ENCODE measurements around the gene FAM186B. TPM values are rescaled to one million over a fixed set of nuclear protein-coding genes. Genes with fewer than 3 reads are reported as not detected.

The FAM186B gene
- total RNA-seq, 6 donors from 2014 or later, result 0.20 to 3.1 (median 0.73) TPM

DNA sequence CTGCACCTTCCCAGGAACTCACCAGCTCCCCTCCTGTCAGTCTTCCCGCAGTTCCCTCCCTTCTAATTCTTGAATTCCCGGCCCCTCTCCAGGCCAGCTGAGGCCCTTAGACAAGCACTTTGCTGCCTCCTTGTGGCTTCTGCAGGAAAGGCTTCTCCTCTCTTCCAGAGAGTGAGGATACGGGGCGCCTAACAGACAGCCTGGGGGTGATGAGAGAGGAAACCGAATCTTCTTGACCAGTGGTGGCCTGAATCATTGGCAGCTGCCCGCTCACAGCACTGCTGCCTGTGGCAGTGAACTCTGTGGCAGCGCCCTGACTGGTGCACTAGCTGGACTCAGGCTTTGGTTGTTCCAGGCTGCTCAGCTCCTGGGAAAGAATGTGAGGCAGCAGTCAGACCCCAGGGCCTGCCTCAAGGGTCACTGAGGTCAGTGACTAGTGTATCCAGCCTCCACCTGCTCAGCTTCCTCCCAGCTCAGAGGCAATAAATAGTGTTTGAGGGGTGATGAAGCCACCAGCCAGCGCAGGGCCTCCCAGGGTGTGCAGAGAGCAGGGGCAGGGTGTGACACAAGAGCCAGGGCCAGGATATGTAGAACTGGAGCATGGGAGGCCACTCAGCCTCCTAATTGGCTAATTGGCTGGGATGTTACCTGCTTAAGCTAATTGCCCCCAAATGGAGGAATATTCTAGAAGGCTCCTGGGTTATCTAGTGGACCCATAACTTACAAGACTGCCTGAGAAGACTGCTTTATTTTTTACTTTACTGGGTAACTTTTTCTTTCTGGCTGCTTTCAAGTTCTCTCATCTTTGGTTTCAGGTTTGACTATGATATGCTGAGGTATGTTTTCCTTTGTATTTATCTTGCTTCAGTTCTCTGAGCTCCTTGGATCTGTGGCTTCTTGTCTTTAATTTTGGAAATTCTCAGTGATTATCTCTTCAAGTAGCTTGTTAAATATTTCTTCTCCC, 24.6 kb downstream of the FAM186B start:
- peak; percentile 68 to 85 for ATAC-seq (ENCODE audit: low FRiP score in 2 of 2)
- no peaks in the 10 kb centered on the region for H3K9me3 ChIP-seq
- TF ChIP-seq EP300 (IDR thresholded peaks at IDR 0.05) (no peak), CTCF (IDR thresholded peaks at IDR 0.05) (peak; percentile 60 to 79 (median 70))
- peak in 1 of 2 donors; percentile 75 for DNase-seq
- H3K4me3 ChIP-seq, result no peak overlapping the region
- no peak overlapping the region for H3K27ac ChIP-seq
- H3K36me3 ChIP-seq, result peaks cover 0 to 5% (median 3%) of the 10 kb centered on the region in 4 donors
- 31 to 43% methylated on average over 6 to 8 of the region's 8 CpGs for WGBS, 2 donors
- H3K27me3 ChIP-seq, result no peaks in the 10 kb centered on the region
- H3K4me1 ChIP-seq, result peaks cover 0 to 8% (median 2%) of the 10 kb centered on the region in 4 donors

DNA sequence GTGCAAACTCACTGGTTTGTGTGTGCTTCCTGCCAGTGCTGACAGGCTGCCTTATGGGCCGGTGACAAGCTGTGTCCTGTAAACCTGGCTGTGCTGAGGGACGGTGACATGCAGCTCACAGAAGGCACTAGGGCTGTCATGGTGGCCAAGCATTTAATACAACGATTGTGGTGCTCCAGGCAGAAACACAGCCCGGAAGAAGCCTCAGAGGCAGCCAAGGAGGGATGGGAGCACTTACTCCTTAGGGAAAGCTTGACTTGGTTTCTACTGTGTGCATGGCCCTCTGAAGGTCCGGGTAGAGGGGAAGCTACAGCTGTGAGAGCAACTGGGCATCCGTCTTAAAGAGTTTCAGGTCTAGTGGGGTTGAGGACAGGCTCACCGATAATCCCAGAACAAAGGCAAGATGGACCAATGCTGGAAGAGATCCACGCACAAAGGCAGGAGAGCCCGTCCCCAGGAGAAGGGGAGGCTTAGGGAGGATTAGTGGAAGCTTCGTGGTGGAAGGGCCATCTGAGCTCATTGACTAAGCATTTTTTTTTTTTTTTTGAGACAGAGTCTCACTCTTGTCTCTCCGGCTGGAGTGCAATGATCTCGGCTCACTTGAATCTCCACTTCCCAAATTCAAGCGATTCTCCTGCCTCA, 26.8 kb downstream of the FAM186B start:
- 91 to 94% methylated on average over 7 to 13 of the region's 13 CpGs for WGBS, 2 donors
- Histone ChIP-seq H3K4me3 (no peak overlapping the region), H3K36me3 (peaks cover 0 to 8% (median 4%) of the 10 kb centered on the region in 4 donors), H3K27me3 (no peaks in the 10 kb centered on the region), H3K27ac (no peak overlapping the region), H3K9me3 (no peaks in the 10 kb centered on the region), H3K4me1 (peaks cover 0 to 8% (median 2%) of the 10 kb centered on the region in 4 donors)
- ATAC-seq (ENCODE audit: low FRiP score in 2 of 2), result no peak
- TF ChIP-seq POLR2A (IDR thresholded peaks at IDR 0.05) (no peak), CTCF (IDR thresholded peaks at IDR 0.05) (no peak), POLR2AphosphoS5 (IDR thresholded peaks at IDR 0.05) (no peak), EP300 (IDR thresholded peaks at IDR 0.05) (no peak)
- DNase-seq, result no peak

- Histone ChIP-seq H3K27me3 (no peaks in the 10 kb centered on the region), H3K4me1 (peaks cover 0 to 8% (median 2%) of the 10 kb centered on the region in 4 donors), H3K36me3 (peaks cover 0 to 9% (median 2%) of the 10 kb centered on the region in 4 donors), H3K27ac (no peak overlapping the region), H3K4me3 (no peak overlapping the region), H3K9me3 (no peaks in the 10 kb centered on the region)
- 75 to 78% methylated on average over 9 of the region's 9 CpGs for WGBS, 2 donors
- TF ChIP-seq POLR2AphosphoS5 (IDR thresholded peaks at IDR 0.05) (no peak), POLR2A (IDR thresholded peaks at IDR 0.05) (no peak), EP300 (IDR thresholded peaks at IDR 0.05) (no peak), CTCF (IDR thresholded peaks at IDR 0.05) (no peak)
- no peak for ATAC-seq (ENCODE audit: low FRiP score in 2 of 2)
- DNase-seq, result no peak
Observed at GRCh38 chr12:49577589-49578315, 27.7 kb downstream of the FAM186B start.

- no peak for TF ChIP-seq EP300 (IDR thresholded peaks at IDR 0.05)
- no peak for TF ChIP-seq POLR2AphosphoS5 (IDR thresholded peaks at IDR 0.05)
- TF ChIP-seq POLR2A (IDR thresholded peaks at IDR 0.05), result no peak
- TF ChIP-seq CTCF (IDR thresholded peaks at IDR 0.05), result peak in 1 of 6 experiments; percentile 18
- H3K4me3 ChIP-seq, result peak overlapping the region; percentile 66 to 98 (median 76)
- peak overlapping the region in 3 of 4 donors; percentile 84 to 96 (median 94) for H3K27ac ChIP-seq
- no peaks in the 10 kb centered on the region for H3K27me3 ChIP-seq
- WGBS, 2 donors, result 2% methylated on average over 19 of the region's 19 CpGs
- peaks cover 9 to 23% (median 16%) of the 10 kb centered on the region in 4 donors for H3K36me3 ChIP-seq
- ATAC-seq (ENCODE audit: low FRiP score in 2 of 2), result no peak
- H3K9me3 ChIP-seq, result no peaks in the 10 kb centered on the region
- DNase-seq, result no peak
- H3K4me1 ChIP-seq, result peaks cover 20 to 36% (median 24%) of the 10 kb centered on the region in 4 donors
Observed at GRCh38 chr12:49568442-49569162, 36.8 kb downstream of the FAM186B start.
